HCT116 (cell line): ENCODE measurements around the gene ANTKMT.

Experiments
- CEBPB ChIP-seq: IDR thresholded peaks from 2 replicates; pipeline ENCODE4 v1.6.1; 2012; ENCODE audit warnings: low read depth
- CTCF ChIP-seq, 3 experiments: fragments of 200-600 bp in 1 of 3; sonication (generic) in 1 of 3; IDR thresholded peaks in 2 of 3; conservative IDR thresholded peaks in 1 of 3; 2 replicates each; pipeline ENCODE4 v1.5.1; 2012 to 2017; ENCODE audit warnings: low read depth in 2 of 3, low read length in 2 of 3, antibody characterized with exemption in 1 of 3, borderline replicate concordance in 1 of 3, control low read depth in 1 of 3, mild to moderate bottlenecking in 1 of 3, mixed read lengths in 1 of 3, mixed run types in 1 of 3, moderate library complexity in 1 of 3; ENCODE audit not compliant: insufficient read depth in 1 of 3
- ELF1 ChIP-seq: IDR thresholded peaks from 2 replicates; pipeline ENCODE4 v1.6.1; 2012; ENCODE audit warnings: low read depth, borderline replicate concordance
- EZH2 ChIP-seq: fragments of 200-600 bp; sonication (generic); IDR thresholded peaks from 2 replicates; pipeline ENCODE4 v1.6.1; 2017; ENCODE audit warnings: antibody characterized with exemption, mixed run types
- EZH2phosphoT487 ChIP-seq: fragments of 200-600 bp; IDR thresholded peaks from 2 replicates; pipeline ENCODE4 v1.6.1; 2018; ENCODE audit warnings: antibody characterized with exemption, borderline replicate concordance
- JUND ChIP-seq: IDR thresholded peaks from 2 replicates; pipeline ENCODE4 v1.6.1; 2012
- POLR2A ChIP-seq: IDR thresholded peaks from 2 replicates; pipeline ENCODE4 v1.7.0; 2011; ENCODE audit warnings: borderline replicate concordance; ENCODE audit not compliant: insufficient read depth, insufficient read length; ENCODE audit errors: extremely low read depth
- RAD21 ChIP-seq: IDR thresholded peaks from 2 replicates; pipeline ENCODE4 v1.6.1; 2012; ENCODE audit warnings: low read depth, mild to moderate bottlenecking
- REST ChIP-seq: IDR thresholded peaks from 2 replicates; pipeline ENCODE4 v1.6.1; 2012; ENCODE audit warnings: low read depth
- SIN3A ChIP-seq: IDR thresholded peaks from 2 replicates; pipeline ENCODE4 v1.6.1; 2012; ENCODE audit warnings: low read depth
- SP1 ChIP-seq: IDR thresholded peaks from 2 replicates; pipeline ENCODE4 v1.6.1; 2012; ENCODE audit warnings: low read depth
- YY1 ChIP-seq: IDR thresholded peaks from 2 replicates; pipeline ENCODE4 v1.6.1; 2011; ENCODE audit warnings: low read length, low read depth, moderate library complexity, mild to moderate bottlenecking; ENCODE audit not compliant: insufficient replicate concordance; ENCODE audit errors: extremely low read depth

- TF ChIP-seq POLR2A (no peak), SP1 (no peak), RAD21 (no peak), CTCF (IDR thresholded peaks at IDR 0.05 in 2 of 3, conservative IDR thresholded peaks at IDR 0.05 in 1 of 3; ENCODE audit: borderline replicate concordance in 1 of 3, insufficient read depth in 1 of 3, low read depth in 2 of 3, low read length in 2 of 3) (no peak), EZH2 (no peak), REST (no peak), EZH2phosphoT487 (no peak), ELF1 (no peak), JUND (no peak), YY1 (no peak), CEBPB (no peak), SIN3A (no peak)
Measured at GRCh38 chr16:703406-703805, 17.5 kb upstream of the ANTKMT start.
